NCI-H748 (cell line): ENCODE results near the gene UGT1A8.
"Not testable (repeated sequence)": the region's sequence is repeated elsewhere in the genome, so short reads cannot be mapped to it uniquely, and the experiment has no call there.

ENCODE experiments used
- DNase-seq: peaks from one replicate; lab custom pipeline; 2025; ENCODE audit not compliant: unreplicated experiment; lab: John Stamatoyannopoulos, UW

Gene UGT1A8

DNA sequence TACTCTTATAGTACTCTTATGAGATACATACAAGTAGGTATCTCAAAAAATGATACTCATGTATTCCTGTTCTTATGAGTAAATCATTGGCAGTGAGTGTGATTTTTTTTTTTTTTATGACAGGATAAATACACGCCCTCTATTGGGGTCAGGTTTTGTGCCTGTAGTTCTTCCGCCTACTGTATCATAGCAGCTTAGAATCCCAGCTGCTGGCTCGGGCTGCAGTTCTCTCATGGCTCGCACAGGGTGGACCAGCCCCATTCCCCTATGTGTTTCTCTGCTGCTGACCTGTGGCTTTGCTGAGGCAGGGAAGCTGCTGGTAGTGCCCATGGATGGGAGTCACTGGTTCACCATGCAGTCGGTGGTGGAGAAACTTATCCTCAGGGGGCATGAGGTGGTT lies at the start of gene UGT1A8:
Gene UGT1A8 (plus strand): TSS at position 158 of the 400 bp plus-strand sequence. CDS start 75 bp downstream, at position 233.
- DNase-seq: not testable (repeated sequence)

- DNase-seq: no peak
Measured at GRCh38 chr2:233571001-233571400, 46.4 kb upstream of the UGT1A8 start.

DNA sequence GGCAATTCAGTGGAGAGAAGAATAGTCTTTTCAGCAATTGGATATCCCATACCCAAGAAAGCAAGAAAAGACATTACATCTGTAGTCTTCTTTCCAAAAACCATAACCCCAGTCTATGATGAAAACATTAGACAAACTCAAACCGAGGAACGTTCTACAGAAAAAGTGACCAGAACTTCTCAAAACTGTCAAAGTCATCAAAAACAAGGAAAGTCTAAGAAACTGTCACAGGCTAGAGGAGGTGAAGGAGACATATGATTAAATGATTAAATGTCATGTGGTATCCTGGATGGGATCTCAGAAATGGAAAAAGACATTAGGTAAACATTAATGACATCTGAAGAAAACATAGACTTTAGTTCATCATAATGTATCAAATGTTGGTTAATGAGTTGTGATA lies 46.0 kb upstream of the UGT1A8 start:
- DNase-seq: no peak

DNA sequence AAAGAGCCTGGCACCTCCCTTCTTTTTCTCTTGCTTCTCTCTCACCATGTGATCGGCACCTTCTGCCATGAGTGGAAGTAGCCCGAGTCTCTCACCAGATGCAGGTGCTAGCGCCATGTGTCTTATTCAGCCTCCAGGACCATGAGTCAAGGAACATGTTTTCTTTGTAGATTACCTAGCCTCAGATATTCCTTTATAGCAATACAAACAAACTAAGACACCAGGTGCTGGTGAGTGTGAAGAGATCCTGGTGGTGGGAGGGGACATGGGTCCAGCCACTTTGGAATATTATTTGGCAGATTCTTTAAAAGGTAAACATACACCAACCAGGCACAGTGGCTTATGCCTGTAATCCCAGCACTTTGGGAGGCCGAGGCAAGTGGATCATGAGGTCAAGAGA lies 45.0 kb upstream of the UGT1A8 start:
- no peak for DNase-seq

DNA sequence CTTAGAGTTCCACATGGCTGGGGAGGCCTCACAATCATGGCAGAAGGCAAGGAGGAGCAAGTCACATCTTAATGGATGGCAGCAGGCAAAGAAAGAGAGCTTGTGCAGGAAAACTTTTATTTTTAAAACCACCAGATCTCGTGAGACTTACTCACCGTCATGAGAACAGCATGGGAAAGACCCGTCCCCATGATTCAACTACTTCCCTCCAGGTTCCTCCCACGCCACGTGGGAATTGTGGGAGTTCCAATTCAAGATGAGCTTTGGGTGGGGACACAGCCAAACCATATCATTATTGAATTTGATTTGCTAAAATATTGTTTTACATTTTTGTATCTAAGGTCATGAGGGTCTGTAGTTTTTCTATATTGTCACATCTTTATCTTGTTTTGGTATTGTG lies 40.1 kb upstream of the UGT1A8 start:
- not testable (repeated sequence) for DNase-seq

DNA sequence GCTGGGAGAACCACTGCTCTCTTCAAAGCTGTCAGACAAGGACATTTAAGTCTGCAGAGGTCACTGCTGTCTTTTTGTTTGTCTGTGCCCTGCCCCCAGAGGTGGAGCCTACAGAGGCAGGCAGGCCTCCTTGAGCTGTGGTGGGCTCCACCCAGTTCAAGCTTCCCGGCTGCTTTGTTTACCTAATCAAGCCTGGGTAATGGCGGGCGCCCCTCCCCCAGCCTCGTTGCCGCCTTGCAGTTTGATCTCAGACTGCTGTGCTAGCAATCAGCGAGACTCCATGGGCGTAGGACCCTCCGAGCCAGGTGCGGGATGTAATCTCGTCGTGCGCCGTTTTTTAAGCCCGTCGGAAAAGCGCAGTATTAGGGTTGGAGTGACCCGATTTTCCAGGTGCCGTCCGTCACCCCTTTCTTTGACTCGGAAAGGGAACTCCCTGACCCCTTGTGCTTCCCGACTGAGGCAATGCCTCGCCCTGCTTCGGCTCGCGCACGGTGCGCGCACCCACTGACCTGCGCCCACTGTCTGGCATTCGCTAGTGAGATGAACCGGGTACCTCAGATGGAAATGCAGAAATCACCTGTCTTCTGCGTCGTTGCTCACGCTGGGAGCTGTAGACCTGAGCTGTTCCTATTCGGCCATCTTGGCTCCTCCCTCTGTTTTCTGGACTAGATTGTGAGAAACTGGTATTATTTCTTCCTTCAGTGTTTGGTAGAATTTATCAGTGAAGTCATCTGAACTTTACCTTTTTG lies 34.0 kb upstream of the UGT1A8 start:
- DNase-seq: not testable (repeated sequence)

DNA sequence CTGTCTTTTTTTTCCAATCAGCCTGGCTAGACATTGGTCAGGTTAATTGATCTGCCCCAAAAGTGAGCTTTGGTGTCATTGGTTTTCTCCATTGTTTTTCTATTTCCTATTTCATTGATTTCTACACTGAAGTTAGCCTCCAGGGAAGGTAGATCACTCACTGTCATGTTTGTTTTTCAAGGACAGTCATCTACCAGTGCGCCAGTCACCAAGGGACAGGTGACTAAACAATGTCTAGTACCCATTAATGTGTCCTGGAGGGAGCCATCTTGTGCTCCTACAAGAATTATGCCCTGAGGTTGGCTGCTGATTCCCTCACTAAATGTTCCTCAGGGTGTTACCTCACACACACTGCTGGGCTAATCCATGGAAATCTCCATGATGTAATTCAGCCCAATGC lies 33.2 kb upstream of the UGT1A8 start:
- DNase-seq: peak; percentile 6

DNA sequence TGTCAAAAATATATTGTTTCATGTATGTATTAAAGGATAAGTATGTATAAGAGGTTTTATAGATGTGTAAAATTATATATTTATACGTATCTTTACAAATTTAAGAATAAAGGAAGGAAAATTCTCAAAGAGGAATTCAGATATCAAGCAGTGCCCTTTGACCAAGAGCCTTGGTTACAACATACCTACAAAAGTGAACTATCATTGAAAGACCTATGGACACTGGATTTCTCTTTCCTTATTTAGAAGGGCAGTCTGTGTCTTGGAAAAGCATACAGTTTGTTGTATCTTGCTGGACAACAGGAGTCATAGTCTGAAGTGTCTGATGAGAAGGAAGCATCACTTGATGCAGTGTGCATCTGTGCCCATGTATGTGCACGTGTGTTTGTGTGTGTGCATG lies 29.0 kb upstream of the UGT1A8 start:
- no peak for DNase-seq

- DNase-seq: not testable (repeated sequence)
Measured at GRCh38 chr2:233592706-233593105, 24.7 kb upstream of the UGT1A8 start.

GRCh38 chr2:233593201-233593600 lies 24.2 kb upstream of the UGT1A8 start:
- no peak for DNase-seq

GRCh38 chr2:233597522-233597921 lies 19.9 kb upstream of the UGT1A8 start:
- DNase-seq: peak; percentile 28

GRCh38 chr2:233598952-233599351 lies 18.5 kb upstream of the UGT1A8 start:
- peak; percentile 42 for DNase-seq

GRCh38 chr2:233600386-233600785 lies 17.0 kb upstream of the UGT1A8 start:
- DNase-seq: no peak

- DNase-seq: no peak
Measured at GRCh38 chr2:233602076-233602475, 15.4 kb upstream of the UGT1A8 start.

GRCh38 chr2:233603520-233603919 lies 13.9 kb upstream of the UGT1A8 start:
- no peak for DNase-seq

GRCh38 chr2:233604826-233605225 lies 12.6 kb upstream of the UGT1A8 start:
- no peak for DNase-seq

- no peak for DNase-seq
Measured at GRCh38 chr2:233605680-233606079, 11.8 kb upstream of the UGT1A8 start.

DNA sequence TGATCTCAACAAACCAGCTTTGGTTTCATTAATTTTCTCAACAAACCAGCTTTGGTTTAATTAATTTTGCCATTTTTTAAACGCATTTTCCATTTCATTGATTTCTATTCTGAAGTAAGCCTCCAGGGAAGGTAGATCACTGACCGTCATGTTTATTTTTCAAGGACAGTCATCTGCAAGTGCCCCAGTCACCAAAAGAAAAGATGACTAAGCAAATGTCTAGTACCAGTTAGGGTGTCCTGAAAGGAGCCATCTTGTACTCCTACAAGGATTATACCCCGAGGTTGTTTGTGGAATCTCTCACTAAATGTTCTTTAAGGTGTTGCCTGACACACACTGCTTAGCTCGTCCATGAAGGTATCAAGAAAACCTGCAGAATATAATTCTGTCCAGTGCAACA lies 6.1 kb upstream of the UGT1A8 start:
- no peak for DNase-seq

GRCh38 chr2:233620204-233620603 lies 2.8 kb downstream of the UGT1A8 start:
- no peak for DNase-seq

GRCh38 chr2:233621863-233622262 lies 4.4 kb downstream of the UGT1A8 start:
- not testable (repeated sequence) for DNase-seq

GRCh38 chr2:233627331-233628025 lies 10.0 kb downstream of the UGT1A8 start:
- DNase-seq: no peak

GRCh38 chr2:233636306-233636705 lies 18.9 kb downstream of the UGT1A8 start, which contains the start of gene UGT1A10:
UGT1A10 (plus strand) TSS chr2:233636448; CDS start chr2:233636523, 75 bp downstream.
- not testable (repeated sequence) for DNase-seq
